ENCODE data around the gene KAT6B.

GRCh38 chr10:74827045-74827441, 643 bp downstream of the KAT6B start:
- TF ChIP-seq CTCF (IDR thresholded peaks at IDR 0.05), result no peak
- TF ChIP-seq POLR2A (IDR thresholded peaks at IDR 0.05), result no peak
